ENCODE results near the gene TAOK3.

The TAOK3 gene

DNA sequence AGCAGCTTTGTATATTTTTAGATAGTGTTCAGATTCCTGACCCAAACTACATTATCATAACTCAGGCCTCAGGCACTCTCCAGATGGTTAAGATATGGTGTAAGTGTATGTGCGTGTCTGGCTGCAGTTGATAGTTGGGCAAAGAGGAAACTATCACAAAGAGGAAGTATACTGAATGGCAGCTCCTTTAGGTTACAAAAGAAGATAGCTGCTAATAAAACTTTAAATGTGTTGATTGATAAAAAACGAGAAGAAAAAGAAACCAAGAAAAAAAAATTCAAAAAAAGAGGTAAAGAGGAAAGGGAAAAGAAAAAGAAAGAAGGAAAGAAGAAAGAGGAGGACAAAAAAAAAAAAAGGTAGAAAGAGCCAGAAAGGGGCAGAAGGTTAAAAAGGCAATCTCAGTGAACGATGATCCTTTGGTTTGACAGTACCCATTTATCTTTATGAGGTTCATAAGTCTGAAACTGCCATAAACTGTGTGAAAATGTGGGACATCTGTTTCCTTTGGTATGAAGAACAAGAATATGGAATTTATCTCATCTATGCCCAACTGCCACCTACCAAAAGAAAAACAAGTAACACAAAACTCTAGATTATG is 42.2 kb downstream of the TAOK3 start:
- H3K36me3 Mint-ChIP-seq (ENCODE audit: low read depth): no peaks in the 10 kb centered on the region
- no peak overlapping the region for H3K27ac Mint-ChIP-seq
- DNase-seq: no peak
- TF ChIP-seq, protein P1, sequence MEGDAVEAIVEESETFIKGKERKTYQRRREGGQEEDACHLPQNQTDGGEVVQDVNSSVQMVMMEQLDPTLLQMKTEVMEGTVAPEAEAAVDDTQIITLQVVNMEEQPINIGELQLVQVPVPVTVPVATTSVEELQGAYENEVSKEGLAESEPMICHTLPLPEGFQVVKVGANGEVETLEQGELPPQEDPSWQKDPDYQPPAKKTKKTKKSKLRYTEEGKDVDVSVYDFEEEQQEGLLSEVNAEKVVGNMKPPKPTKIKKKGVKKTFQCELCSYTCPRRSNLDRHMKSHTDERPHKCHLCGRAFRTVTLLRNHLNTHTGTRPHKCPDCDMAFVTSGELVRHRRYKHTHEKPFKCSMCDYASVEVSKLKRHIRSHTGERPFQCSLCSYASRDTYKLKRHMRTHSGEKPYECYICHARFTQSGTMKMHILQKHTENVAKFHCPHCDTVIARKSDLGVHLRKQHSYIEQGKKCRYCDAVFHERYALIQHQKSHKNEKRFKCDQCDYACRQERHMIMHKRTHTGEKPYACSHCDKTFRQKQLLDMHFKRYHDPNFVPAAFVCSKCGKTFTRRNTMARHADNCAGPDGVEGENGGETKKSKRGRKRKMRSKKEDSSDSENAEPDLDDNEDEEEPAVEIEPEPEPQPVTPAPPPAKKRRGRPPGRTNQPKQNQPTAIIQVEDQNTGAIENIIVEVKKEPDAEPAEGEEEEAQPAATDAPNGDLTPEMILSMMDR (IDR thresholded peaks at IDR 0.05): no peak
- no peaks in the 10 kb centered on the region for H3K9me3 Mint-ChIP-seq
- H3K27me3 Mint-ChIP-seq (ENCODE audit: low read depth, poor library complexity): peaks cover 12% of the 10 kb centered on the region
- H3K4me1 Mint-ChIP-seq: no peaks in the 10 kb centered on the region
- H3K4me3 Mint-ChIP-seq: no peak overlapping the region

DNA sequence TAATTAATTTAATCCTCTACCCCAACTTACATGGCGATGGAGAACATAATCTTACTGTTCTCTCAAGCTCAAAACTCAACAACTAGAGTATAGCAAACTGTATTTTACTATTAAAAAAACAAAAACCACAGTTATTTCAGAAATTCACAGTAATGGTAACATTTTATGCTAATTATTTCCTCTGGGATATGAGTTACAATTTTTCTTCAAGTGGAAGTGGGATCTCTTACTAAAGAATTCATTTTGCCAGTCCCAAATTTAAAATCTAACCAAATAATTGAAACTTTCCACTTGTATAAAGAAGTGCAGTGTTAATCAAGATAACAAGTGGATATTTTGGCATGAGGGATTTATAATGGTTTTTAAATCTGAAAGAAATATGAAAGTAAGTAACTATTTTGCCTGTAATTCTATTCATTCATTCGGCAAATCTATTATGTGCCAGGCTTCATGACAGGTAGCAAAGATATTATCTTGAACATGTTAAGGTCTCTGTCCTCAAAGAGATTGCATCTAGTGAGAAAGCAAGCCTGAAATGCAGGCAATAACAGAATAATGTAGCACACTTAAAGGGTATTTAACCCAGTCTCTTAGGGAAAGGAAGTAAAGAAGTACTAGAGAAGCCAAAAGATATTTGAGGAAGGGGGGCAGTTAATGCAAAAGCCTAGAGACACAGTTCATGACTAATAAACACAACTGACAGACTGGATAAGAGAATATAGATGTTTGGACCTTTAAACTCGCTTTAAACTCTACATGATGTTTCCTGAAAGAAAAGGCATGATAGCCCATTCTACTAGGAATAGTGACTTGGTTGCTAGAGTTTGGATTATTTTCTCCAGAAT is 44.0 kb downstream of the TAOK3 start:
- no peak overlapping the region for H3K27ac Mint-ChIP-seq
- no peaks in the 10 kb centered on the region for H3K4me1 Mint-ChIP-seq
- DNase-seq: no peak
- peaks cover 9% of the 10 kb centered on the region for H3K27me3 Mint-ChIP-seq (ENCODE audit: low read depth, poor library complexity)
- TF ChIP-seq, protein P1 (IDR thresholded peaks at IDR 0.05): no peak
- no peak overlapping the region for H3K4me3 Mint-ChIP-seq
- H3K9me3 Mint-ChIP-seq: no peaks in the 10 kb centered on the region
- H3K36me3 Mint-ChIP-seq (ENCODE audit: low read depth): no peaks in the 10 kb centered on the region

DNA sequence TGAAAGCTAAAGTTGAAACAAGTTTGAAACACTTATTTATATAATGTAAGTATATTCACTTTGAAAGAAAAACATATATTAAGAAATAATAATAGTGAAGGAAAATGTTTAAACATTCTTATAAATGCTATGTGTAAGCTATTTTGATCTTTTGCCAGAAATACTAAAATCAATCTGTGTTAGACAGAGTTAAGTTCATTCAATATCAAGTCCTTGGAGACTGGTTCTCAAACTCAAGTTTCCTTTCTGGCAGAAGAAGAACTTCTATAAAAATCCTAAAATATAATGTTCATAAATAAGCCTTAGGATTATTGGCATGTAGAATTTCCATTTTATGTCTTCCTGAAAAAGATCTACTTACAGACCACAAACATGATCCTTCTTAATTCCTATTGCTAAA is 45.3 kb downstream of the TAOK3 start:
- H3K4me1 Mint-ChIP-seq: no peaks in the 10 kb centered on the region
- no peaks in the 10 kb centered on the region for H3K9me3 Mint-ChIP-seq

DNA sequence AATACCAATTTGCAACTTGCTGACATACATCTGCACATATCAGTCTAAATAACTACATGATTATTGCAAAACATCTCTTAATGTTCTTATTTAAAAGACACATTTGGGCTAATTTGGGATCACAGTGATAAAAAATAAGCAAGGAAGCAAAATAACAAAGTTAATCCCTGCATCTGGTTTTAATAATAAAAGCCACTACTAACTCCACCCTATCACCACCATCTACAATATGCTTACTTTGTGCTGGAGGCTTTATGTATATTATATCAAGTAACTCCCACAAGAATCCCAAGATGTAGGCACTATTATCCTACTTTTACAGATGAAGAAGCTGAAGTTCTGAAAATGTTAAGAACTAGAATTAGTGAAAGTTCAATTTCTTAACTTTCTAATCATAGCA is 45.7 kb downstream of the TAOK3 start:
- Mint-ChIP-seq H3K27ac (no peak overlapping the region), H3K4me1 (no peaks in the 10 kb centered on the region), H3K27me3 (ENCODE audit: low read depth, poor library complexity) (peaks cover 5% of the 10 kb centered on the region), H3K36me3 (ENCODE audit: low read depth) (no peaks in the 10 kb centered on the region), H3K9me3 (no peaks in the 10 kb centered on the region), H3K4me3 (no peak overlapping the region)
- TF ChIP-seq, protein P1 (IDR thresholded peaks at IDR 0.05): no peak
- DNase-seq: no peak

More for the DNA sequence above, 45.3 kb downstream of the TAOK3 start:
- H3K27me3 Mint-ChIP-seq (ENCODE audit: low read depth, poor library complexity): peaks cover 5% of the 10 kb centered on the region
- no peak for DNase-seq
- no peak overlapping the region for H3K27ac Mint-ChIP-seq
- no peaks in the 10 kb centered on the region for H3K36me3 Mint-ChIP-seq (ENCODE audit: low read depth)
- TF ChIP-seq, protein P1 (IDR thresholded peaks at IDR 0.05): no peak
- H3K4me3 Mint-ChIP-seq: no peak overlapping the region

DNA sequence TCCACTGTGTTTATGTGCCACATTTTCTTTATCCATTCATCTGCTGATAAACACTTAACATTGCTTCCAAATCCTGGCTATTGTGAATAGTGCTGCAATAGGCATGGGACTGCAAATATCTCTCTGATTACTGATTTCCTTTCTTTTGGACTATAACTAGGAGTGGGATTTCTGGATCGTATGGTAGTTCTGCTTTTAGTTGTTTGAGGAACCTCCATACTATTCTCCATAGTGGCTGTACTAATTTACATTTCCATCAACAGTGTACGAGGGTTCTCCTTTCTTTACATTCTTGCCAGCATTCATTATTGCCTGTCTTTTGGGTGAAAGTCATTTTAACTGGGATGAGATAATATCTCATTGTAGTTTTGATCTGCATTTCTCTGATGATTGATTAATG is 47.6 kb downstream of the TAOK3 start:
- no peaks in the 10 kb centered on the region for H3K9me3 Mint-ChIP-seq
- peaks cover 5% of the 10 kb centered on the region for H3K27me3 Mint-ChIP-seq (ENCODE audit: low read depth, poor library complexity)
- no peak overlapping the region for H3K27ac Mint-ChIP-seq
- no peak overlapping the region for H3K4me3 Mint-ChIP-seq
- no peaks in the 10 kb centered on the region for H3K36me3 Mint-ChIP-seq (ENCODE audit: low read depth)
- no peaks in the 10 kb centered on the region for H3K4me1 Mint-ChIP-seq
- no peak for DNase-seq
- TF ChIP-seq, protein P1 (IDR thresholded peaks at IDR 0.05): no peak
